ENCODE data around the gene ATP10A.
"Not testable (repeated sequence)": the region's sequence is repeated elsewhere in the genome, so short reads cannot be mapped to it uniquely, and the experiment has no call there.

Gene ATP10A

GRCh38 chr15:25641762-25642161 lies 221.4 kb downstream of the ATP10A start:
- DNase-seq (ENCODE audit: low spot score) = no peak

DNA sequence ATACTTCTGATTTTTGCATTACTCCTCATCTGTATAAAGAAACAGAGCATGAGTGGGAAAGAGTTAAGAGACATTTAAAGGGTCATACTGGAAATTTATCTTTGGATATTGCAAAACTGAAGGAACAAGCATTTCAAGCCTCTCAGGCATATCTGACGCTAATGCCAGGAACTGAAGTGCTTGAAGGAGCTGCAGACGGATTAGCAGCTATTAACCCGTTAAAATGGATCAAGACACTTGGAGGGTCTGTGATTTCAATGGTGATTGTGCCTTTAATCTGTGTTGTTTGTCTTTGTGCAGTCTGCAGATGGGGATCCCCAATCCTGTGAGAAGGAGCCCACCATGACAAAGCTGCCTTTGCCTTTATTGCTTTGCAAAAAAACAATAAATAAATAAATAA lies 221.8 kb downstream of the ATP10A start:
- no peak for DNase-seq (ENCODE audit: low spot score)

GRCh38 chr15:25640959-25641358 lies 222.2 kb downstream of the ATP10A start:
- DNase-seq (ENCODE audit: low spot score) = not testable (repeated sequence)

GRCh38 chr15:25640381-25640780 lies 222.7 kb downstream of the ATP10A start:
- no peak for DNase-seq (ENCODE audit: low spot score)

DNA sequence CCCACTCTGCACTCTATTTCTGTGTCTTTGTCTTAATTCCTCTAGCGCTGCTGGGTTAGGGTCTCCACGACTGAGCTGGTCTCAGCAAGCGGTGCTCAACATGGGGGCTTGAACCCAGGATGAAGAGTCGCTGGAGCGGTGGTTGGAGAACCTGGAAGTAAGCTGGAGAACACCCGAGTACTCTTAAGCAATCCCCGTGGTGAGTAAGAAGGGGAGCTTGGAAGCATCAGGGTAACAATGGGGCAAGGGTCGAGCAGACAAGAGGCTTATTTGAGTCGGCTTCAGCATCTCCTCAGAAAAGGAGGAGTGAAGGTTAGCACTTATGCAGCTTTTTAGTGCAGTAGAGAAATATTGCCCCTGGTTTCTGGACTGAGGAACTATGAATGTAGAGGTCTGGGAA lies 226.6 kb downstream of the ATP10A start:
- not testable (repeated sequence) for DNase-seq (ENCODE audit: low spot score)

- no peak for DNase-seq (ENCODE audit: low spot score)
These were observed 227.9 kb downstream of the ATP10A start for GRCh38 chr15:25635191-25635590.

DNA sequence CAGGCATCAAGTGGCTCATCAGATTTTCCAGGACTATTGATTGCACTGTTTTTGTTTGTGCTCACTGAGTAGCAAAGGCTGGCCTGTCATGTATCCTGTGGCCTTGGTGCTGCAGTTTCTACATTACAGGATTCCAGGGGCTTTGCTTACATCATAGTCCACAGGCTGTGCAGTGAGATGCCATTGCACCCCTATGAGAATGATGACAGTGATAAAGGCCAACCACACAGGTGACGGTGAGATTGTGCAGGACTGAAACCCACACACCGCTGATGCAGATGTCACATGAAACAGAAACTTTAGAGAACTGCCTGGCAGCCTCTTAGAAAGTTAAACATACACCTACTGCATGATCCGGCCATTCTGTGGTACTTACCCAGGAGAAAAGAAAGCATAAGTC lies 229.3 kb downstream of the ATP10A start:
- DNase-seq (ENCODE audit: low spot score) = no peak

- DNase-seq (ENCODE audit: low spot score) = no peak
These were observed 231.2 kb downstream of the ATP10A start for GRCh38 chr15:25631971-25632370.
